Measurements from ENCODE around the gene ABHD4. TPM values are rescaled to one million over a fixed set of nuclear protein-coding genes. Genes with fewer than 3 reads are reported as not detected.

ABHD4 gene
- total RNA-seq, 1 donor from 2014 or later = 30.3 TPM

Other genes with a start within 250 kb of the ABHD4 start
- 272 and 366 TPM in 2 replicates for gene DAD1, start 9.1 kb upstream of the ABHD4 start, total RNA-seq
- 0.05 TPM in 1 of 2 replicates, not detected in the other for gene OR6J1, start 46.1 kb downstream of the ABHD4 start, total RNA-seq
- gene OXA1L, start 168.4 kb downstream of the ABHD4 start, total RNA-seq = 28.8 and 42.4 TPM in 2 replicates
- gene SLC7A7, start 217.1 kb downstream of the ABHD4 start, total RNA-seq = 12.7 and 18.4 TPM in 2 replicates
- gene MRPL52, start 231.6 kb downstream of the ABHD4 start, total RNA-seq = 17.1 and 61.1 TPM in 2 replicates
- gene MMP14, start 238.3 kb downstream of the ABHD4 start, total RNA-seq = 180 and 295 TPM in 2 replicates